Activated effector memory CD4-positive, alpha-beta T cell treated with anti-CD3 and anti-CD28 coated beads, Interleukin-2, amount 50 U/mL, for 16 hours (primary cell): Measurements from ENCODE around the gene SLC9C1.

Experiments
- DNase-seq: peaks from one replicate; pipeline ENCODE4 v3.0.0-alpha.2; 2020

The SLC9C1 gene

GRCh38 chr3:112306825-112307224 lies 12.8 kb upstream of the SLC9C1 start:
- no peak for DNase-seq

- no peak for DNase-seq
These were observed 10.6 kb upstream of the SLC9C1 start for GRCh38 chr3:112304611-112305010.

- no peak for DNase-seq
These were observed 9.8 kb upstream of the SLC9C1 start for GRCh38 chr3:112303764-112304325.

GRCh38 chr3:112302881-112303763 lies 9.1 kb upstream of the SLC9C1 start:
- no peak for DNase-seq

- no peak for DNase-seq
These were observed 8.3 kb upstream of the SLC9C1 start for GRCh38 chr3:112302150-112302830.

- DNase-seq = no peak
These were observed 4.8 kb upstream of the SLC9C1 start for GRCh38 chr3:112298781-112299180.

GRCh38 chr3:112297714-112298113 lies 3.7 kb upstream of the SLC9C1 start:
- DNase-seq = no peak

- DNase-seq = no peak
These were observed 5.0 kb downstream of the SLC9C1 start for GRCh38 chr3:112289011-112289410.

- no peak for DNase-seq
These were observed 13.8 kb downstream of the SLC9C1 start for GRCh38 chr3:112280266-112280665.

GRCh38 chr3:112273536-112273935 lies 20.5 kb downstream of the SLC9C1 start:
- no peak for DNase-seq

GRCh38 chr3:112261742-112262141 lies 32.3 kb downstream of the SLC9C1 start:
- DNase-seq = no peak

- no peak for DNase-seq
These were observed 33.5 kb downstream of the SLC9C1 start for GRCh38 chr3:112260563-112260962.

GRCh38 chr3:112253301-112253971 lies 40.6 kb downstream of the SLC9C1 start:
- no peak for DNase-seq

- no peak for DNase-seq
These were observed 46.1 kb downstream of the SLC9C1 start for GRCh38 chr3:112247900-112248299.

GRCh38 chr3:112247350-112247749 lies 46.7 kb downstream of the SLC9C1 start:
- DNase-seq = no peak

- no peak for DNase-seq
These were observed 60.9 kb downstream of the SLC9C1 start for GRCh38 chr3:112233083-112233482.

- DNase-seq = no peak
These were observed 62.3 kb downstream of the SLC9C1 start for GRCh38 chr3:112231727-112232126.

- DNase-seq = no peak
These were observed 64.0 kb downstream of the SLC9C1 start for GRCh38 chr3:112230033-112230432.

- no peak for DNase-seq
These were observed 65.2 kb downstream of the SLC9C1 start for GRCh38 chr3:112228786-112229185.

- DNase-seq = no peak
These were observed 93.7 kb downstream of the SLC9C1 start for GRCh38 chr3:112200317-112200666.

- DNase-seq = no peak
These were observed 94.2 kb downstream of the SLC9C1 start for GRCh38 chr3:112199622-112200316.

GRCh38 chr3:112197131-112197530 lies 96.9 kb downstream of the SLC9C1 start:
- no peak for DNase-seq

GRCh38 chr3:112187300-112187699 lies 106.7 kb downstream of the SLC9C1 start:
- no peak for DNase-seq
